Duodenal mucosa (tissue), 2 donors: Measurements from ENCODE around the gene NUDT11.

Source experiments
- H3K27ac ChIP-seq: one replicate; pipeline ENCODE4 v1.7.0; 2013; ENCODE audit warnings: low read depth, low read length
- H3K27me3 ChIP-seq, 2 donors: one replicate each; pipeline ENCODE4 v1.7.0; 2013; ENCODE audit warnings: low read length in 2 of 2, control low read depth in 1 of 2; ENCODE audit not compliant: insufficient read depth in 2 of 2, control insufficient read depth in 1 of 2
- H3K36me3 ChIP-seq, 2 donors: one replicate each; pipeline ENCODE4 v1.7.0; 2013; ENCODE audit warnings: low read length in 2 of 2, control low read depth in 1 of 2; ENCODE audit not compliant: insufficient read depth in 2 of 2, control insufficient read depth in 1 of 2
- H3K4me1 ChIP-seq, 2 donors: one replicate each; pipeline ENCODE4 v1.7.0; 2013; ENCODE audit warnings: low read length in 2 of 2, control low read depth in 1 of 2; ENCODE audit not compliant: insufficient read depth in 2 of 2, control insufficient read depth in 1 of 2
- H3K4me3 ChIP-seq, 2 donors: one replicate each; pipeline ENCODE4 v1.7.0; 2013; ENCODE audit warnings: low read length in 2 of 2, low read depth in 1 of 2
- H3K9ac ChIP-seq, 2 donors: one replicate each; pipeline ENCODE4 v1.7.0; 2013; ENCODE audit warnings: low read length in 2 of 2, low read depth in 1 of 2
- H3K9me3 ChIP-seq, 2 donors: one replicate each; pipeline ENCODE4 v1.7.0; 2013; ENCODE audit warnings: low read length in 2 of 2, control low read depth in 1 of 2; ENCODE audit not compliant: control insufficient read depth in 1 of 2

Gene NUDT11

DNA sequence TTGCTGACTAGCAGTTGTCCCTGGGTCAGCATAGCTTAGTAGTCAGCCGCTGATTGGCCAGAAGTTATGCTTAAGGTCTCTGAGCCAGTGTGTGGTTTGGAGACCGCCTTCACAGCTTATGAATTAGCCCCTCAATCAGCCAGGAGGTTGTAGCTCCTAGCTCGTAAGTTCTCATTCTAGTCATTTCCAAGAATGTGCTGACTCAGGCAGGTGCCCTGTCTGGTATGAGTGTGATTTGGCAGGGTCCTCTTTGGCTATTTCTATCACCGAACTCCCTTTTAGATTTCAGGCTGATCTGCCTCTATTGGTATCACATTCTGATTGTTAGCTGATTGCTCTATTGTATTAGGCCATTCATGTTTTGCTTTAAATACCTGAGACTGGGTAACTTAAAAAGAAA lies 33.1 kb downstream of the NUDT11 start:
- Histone ChIP-seq H3K4me3 (no peak overlapping the region), H3K4me1 (no peaks in the 10 kb centered on the region), H3K9ac (no peak overlapping the region), H3K27me3 (no peaks in the 10 kb centered on the region), H3K9me3 (no peaks in the 10 kb centered on the region), H3K36me3 (no peaks in the 10 kb centered on the region), H3K27ac (no peak overlapping the region)

DNA sequence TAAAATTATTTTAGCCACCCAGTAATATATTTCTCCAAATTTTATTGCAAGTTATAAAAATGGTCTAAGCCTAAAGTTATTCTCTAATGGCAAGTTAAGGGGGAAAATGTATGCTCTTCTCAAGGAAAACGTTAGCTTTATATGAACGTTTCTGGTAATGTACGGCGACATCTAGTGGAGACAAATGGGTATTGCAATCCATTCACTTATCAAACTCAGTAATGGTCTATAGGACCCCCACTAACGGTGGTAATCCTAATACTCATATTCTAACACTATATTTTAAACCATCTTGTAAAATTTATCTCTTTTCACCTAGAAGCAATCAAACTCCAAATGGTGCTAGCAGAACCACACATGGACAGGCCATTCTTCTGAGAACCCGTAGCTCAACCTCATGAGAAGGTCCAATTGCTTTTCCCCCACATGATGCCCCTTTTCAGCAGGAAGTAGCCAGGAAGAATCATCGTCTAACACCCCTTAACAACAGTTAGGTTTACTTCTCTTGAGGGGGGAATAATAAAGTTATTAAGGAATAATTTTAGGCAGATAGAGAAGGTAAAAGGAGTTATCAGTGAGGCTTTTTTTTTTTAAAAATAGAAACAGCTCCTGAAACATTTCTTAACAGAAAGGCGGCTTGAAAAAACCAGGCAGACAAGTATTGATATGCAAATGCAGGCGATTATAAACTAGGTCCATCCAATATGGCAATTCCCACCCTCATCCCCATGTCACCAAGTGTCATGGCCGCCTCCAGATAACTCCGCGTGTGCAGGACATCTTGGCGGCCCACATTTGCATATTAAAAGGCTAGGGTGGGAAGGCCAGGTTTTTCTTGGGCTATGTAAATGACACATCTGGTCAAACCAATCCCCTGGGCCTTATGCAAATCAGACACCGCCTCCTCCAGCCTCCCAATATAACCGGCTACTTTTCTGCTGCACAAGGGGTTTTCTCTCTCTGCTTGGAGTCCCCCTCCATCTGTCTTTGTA lies 35.0 kb downstream of the NUDT11 start:
- Histone ChIP-seq H3K36me3 (no peaks in the 10 kb centered on the region), H3K9ac (no peak overlapping the region), H3K9me3 (no peaks in the 10 kb centered on the region), H3K4me1 (no peaks in the 10 kb centered on the region), H3K4me3 (no peak overlapping the region), H3K27me3 (no peaks in the 10 kb centered on the region), H3K27ac (no peak overlapping the region)

DNA sequence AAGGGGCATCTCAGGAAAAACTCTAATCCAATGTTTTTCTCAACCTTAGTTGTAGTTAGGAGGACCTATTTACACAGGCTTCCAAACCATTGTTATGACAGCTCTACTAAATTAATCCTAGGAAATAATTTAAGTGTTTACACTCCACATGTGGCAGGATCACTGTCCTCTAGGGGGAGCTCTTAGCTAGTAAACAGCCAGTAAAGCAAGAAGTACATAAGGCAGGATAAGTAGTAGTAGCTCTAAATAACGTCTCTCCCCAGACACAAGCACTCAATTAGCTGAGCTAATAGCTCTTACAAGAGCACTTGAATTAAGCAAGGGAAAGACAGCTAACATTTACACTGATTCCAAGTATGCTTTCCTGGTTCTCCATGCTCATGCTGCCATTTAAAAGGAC lies 37.3 kb downstream of the NUDT11 start:
- H3K4me1 ChIP-seq, result no peaks in the 10 kb centered on the region
- no peaks in the 10 kb centered on the region for H3K9me3 ChIP-seq
- no peaks in the 10 kb centered on the region for H3K36me3 ChIP-seq
- no peaks in the 10 kb centered on the region for H3K27me3 ChIP-seq
- no peak overlapping the region for H3K4me3 ChIP-seq
- no peak overlapping the region for H3K27ac ChIP-seq
- H3K9ac ChIP-seq, result no peak overlapping the region

DNA sequence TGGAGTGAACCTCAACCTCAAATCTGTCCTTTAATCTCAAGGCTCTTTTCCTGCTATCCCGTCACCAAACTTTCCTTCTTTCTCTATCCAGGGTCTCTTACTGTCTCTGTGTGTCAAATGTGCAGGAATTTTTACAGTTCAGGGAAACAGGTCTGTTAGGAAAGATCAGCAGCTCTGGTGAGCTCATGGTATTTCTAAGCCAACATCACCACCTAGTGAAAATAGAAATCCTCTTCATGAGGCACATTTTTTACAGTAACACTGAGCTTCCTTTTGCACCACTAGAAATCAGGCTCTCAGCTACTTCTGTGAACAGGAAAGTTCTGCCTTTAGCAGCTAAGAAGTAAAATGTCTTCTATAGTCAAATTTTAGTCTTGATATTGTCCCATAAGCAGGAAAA lies 39.6 kb downstream of the NUDT11 start:
- no peaks in the 10 kb centered on the region for H3K4me1 ChIP-seq
- H3K4me3 ChIP-seq, result no peak overlapping the region
- no peaks in the 10 kb centered on the region for H3K27me3 ChIP-seq
- H3K9ac ChIP-seq, result no peak overlapping the region
- H3K36me3 ChIP-seq, result no peaks in the 10 kb centered on the region
- H3K9me3 ChIP-seq, result no peaks in the 10 kb centered on the region
- no peak overlapping the region for H3K27ac ChIP-seq

DNA sequence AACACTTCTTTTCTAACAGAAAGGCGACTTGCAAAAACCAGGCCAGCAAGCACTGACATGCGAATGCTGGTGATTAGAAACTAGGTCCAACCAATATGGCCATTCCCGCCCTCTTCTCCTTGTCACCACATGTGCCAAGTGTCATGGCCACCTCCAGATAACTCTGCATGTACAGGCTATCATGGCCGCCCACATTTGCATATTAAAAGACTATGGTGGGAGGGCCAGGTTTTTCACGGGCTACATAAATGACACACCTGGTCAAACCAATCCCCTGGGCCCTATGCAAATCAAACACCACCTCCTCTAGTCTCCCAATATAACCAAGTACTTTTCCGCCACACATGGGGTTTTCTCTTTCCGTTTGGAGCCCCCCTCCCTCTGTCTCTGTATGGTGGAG lies 40.1 kb downstream of the NUDT11 start:
- no peaks in the 10 kb centered on the region for H3K27me3 ChIP-seq

DNA sequence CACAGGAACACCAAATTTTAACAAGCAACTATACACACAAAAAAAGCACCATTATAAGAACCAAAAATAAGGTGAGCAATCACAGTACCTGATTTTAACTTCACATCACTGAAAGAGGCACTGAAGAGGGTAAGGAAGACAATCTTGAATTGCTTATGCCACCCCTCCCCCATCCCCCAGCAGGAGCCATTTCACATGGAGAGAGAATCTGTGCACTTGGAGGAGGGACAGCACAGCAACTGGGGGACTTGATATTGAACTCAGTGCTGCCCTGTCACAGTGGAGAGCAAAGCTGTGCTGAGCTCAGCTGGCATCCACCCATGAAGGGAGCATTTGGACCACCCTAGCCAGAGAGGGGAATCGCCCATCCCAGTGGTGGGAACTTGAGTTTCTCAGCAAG lies 56.0 kb downstream of the NUDT11 start:
- Histone ChIP-seq H3K4me3 (no peak overlapping the region), H3K27ac (no peak overlapping the region), H3K9me3 (no peaks in the 10 kb centered on the region), H3K4me1 (no peaks in the 10 kb centered on the region), H3K9ac (no peak overlapping the region), H3K36me3 (no peaks in the 10 kb centered on the region), H3K27me3 (no peaks in the 10 kb centered on the region)

More for the DNA sequence above, 40.1 kb downstream of the NUDT11 start:
- Histone ChIP-seq H3K27ac (no peak overlapping the region), H3K4me1 (no peaks in the 10 kb centered on the region), H3K36me3 (no peaks in the 10 kb centered on the region), H3K9me3 (no peaks in the 10 kb centered on the region), H3K4me3 (no peak overlapping the region), H3K9ac (no peak overlapping the region)
